SU-DHL-6 (cell line): ENCODE data around the gene CFAP210.

Source experiments
- H2AFZ ChIP-seq: fragments of 200-600 bp; sonication (generic); 2 replicates; pipeline ENCODE4 v1.6.1; 2014; ENCODE audit warnings: low read depth, mild to moderate bottlenecking, moderate library complexity, mixed read lengths, antibody characterized with exemption, low read length; ENCODE audit not compliant: severe bottlenecking
- H3F3A ChIP-seq: fragments of 200-600 bp; shearing (Covaris generic); 2 replicates; pipeline ENCODE4 v1.6.0; 2016; ENCODE audit warnings: antibody characterized with exemption, mild to moderate bottlenecking; ENCODE audit not compliant: insufficient read depth
- H3K27ac ChIP-seq: fragments of 200-600 bp; sonication (generic); 2 replicates; pipeline ENCODE4 v1.5.1; 2016; ENCODE audit warnings: low read depth, mild to moderate bottlenecking, low read length, moderate library complexity, mixed read lengths
- H3K27me3 ChIP-seq: fragments of 200-600 bp; sonication (generic), shearing (Covaris generic); 2 replicates; pipeline ENCODE4 v1.6.0; 2014; ENCODE audit warnings: mild to moderate bottlenecking, low read length
- H3K36me3 ChIP-seq: fragments of 200-600 bp; sonication (generic); 2 replicates; pipeline ENCODE4 v1.6.1; 2014; ENCODE audit warnings: mild to moderate bottlenecking, low read length, mixed read lengths
- H3K4me2 ChIP-seq: fragments of 300-600, 200-600 bp; shearing (Covaris generic), sonication (generic); 2 replicates; pipeline ENCODE4 v1.6.0; 2014; ENCODE audit warnings: low read length, low read depth, mild to moderate bottlenecking; ENCODE audit not compliant: poor library complexity, severe bottlenecking
- H3K4me3 ChIP-seq: fragments of 200-600 bp; sonication (generic); 2 replicates; pipeline ENCODE4 v1.5.1; 2014; ENCODE audit warnings: antibody characterized with exemption, low read length, mild to moderate bottlenecking, mixed read lengths; ENCODE audit not compliant: insufficient read depth, poor library complexity, severe bottlenecking
- H3K79me2 ChIP-seq: fragments of 200-600 bp; sonication (generic); 2 replicates; pipeline ENCODE4 v1.6.1; 2014; ENCODE audit warnings: mild to moderate bottlenecking, low read length, moderate library complexity; ENCODE audit not compliant: insufficient read depth
- H3K9ac ChIP-seq: fragments of 200-600 bp; sonication (generic); 2 replicates; pipeline ENCODE4 v1.7.0; 2014; ENCODE audit warnings: mild to moderate bottlenecking, low read length
- H3K9me2 ChIP-seq: fragments of 200-600 bp; sonication (generic); replicated peaks from 2 replicates; pipeline ENCODE4 v1.6.1; 2014; ENCODE audit warnings: low read length; ENCODE audit not compliant: insufficient read depth
- H3K9me3 ChIP-seq: fragments of 200-600 bp; sonication (generic); 2 replicates; pipeline ENCODE4 v1.6.1; 2014; ENCODE audit warnings: low read length, mixed read lengths; ENCODE audit not compliant: insufficient read depth
- H4K20me1 ChIP-seq: fragments of 200-600 bp; sonication (generic); 2 replicates; pipeline ENCODE4 v1.6.1; 2014; ENCODE audit warnings: low read depth, mild to moderate bottlenecking, antibody characterized with exemption, low read length, moderate library complexity, mixed read lengths
- CTCF ChIP-seq: fragments of 200-600 bp; sonication (generic); IDR thresholded peaks from one replicate; pipeline ENCODE4 v1.5.1; 2017; ENCODE audit warnings: antibody characterized with exemption, mild to moderate bottlenecking, low read length, moderate library complexity; ENCODE audit not compliant: insufficient read depth, poor library complexity, severe bottlenecking
- EZH2phosphoT487 ChIP-seq: fragments of 200-600 bp; sonication (generic), shearing (Covaris generic); conservative IDR thresholded peaks from 2 replicates; pipeline ENCODE4 v1.6.1; 2018; ENCODE audit warnings: mild to moderate bottlenecking, antibody characterized with exemption, low read length, moderate library complexity, mixed read lengths

CFAP210 gene

GRCh38 chr2:169738566-169739229, 44.5 kb upstream of the CFAP210 start:
- H3K36me3 ChIP-seq = peaks cover 7% of the 10 kb centered on the region; the same call in 1 of the 2 replicates
- no peaks in the 10 kb centered on the region for H3K27me3 ChIP-seq
- H3K27ac ChIP-seq = no peak overlapping the region
- TF ChIP-seq EZH2phosphoT487 = no peak
- no peak for TF ChIP-seq CTCF
- H3K9ac ChIP-seq = no peak overlapping the region
- peaks cover 38% of the 10 kb centered on the region for H3K79me2 ChIP-seq
- H2AFZ ChIP-seq = no peak overlapping the region
- H4K20me1 ChIP-seq = no peaks in the 10 kb centered on the region
- peaks cover 5% of the 10 kb centered on the region; the same call in 1 of the 2 replicates for H3F3A ChIP-seq
- H3K9me3 ChIP-seq = no peaks in the 10 kb centered on the region
- H3K9me2 ChIP-seq = no peaks in the 10 kb centered on the region
- H3K4me2 ChIP-seq = no peak overlapping the region
- H3K4me3 ChIP-seq = no peak overlapping the region

- no peak overlapping the region for H3K4me3 ChIP-seq
- peak overlapping the region; percentile 65 for H3K4me2 ChIP-seq
- peaks cover 38% of the 10 kb centered on the region for H3K79me2 ChIP-seq
These were observed 42.7 kb upstream of the CFAP210 start for GRCh38 chr2:169736902-169737301.

GRCh38 chr2:169735623-169736022, 41.4 kb upstream of the CFAP210 start:
- peak overlapping the region; percentile 65 for H3K4me2 ChIP-seq
- no peaks in the 10 kb centered on the region for H3K9me3 ChIP-seq
- H4K20me1 ChIP-seq = no peaks in the 10 kb centered on the region
- H3K9me2 ChIP-seq = no peaks in the 10 kb centered on the region
- H3K9ac ChIP-seq = no peak overlapping the region
- H3K36me3 ChIP-seq = no peaks in the 10 kb centered on the region
- H3F3A ChIP-seq = peaks cover 24% of the 10 kb centered on the region
- H3K4me3 ChIP-seq = no peak overlapping the region
- peaks cover 38% of the 10 kb centered on the region for H3K79me2 ChIP-seq
- H3K27me3 ChIP-seq = no peaks in the 10 kb centered on the region
- H3K27ac ChIP-seq = no peak overlapping the region
- no peak for TF ChIP-seq CTCF
- TF ChIP-seq EZH2phosphoT487 = no peak
- H2AFZ ChIP-seq = no peak overlapping the region

More at GRCh38 chr2:169736902-169737301, 42.7 kb upstream of the CFAP210 start:
- Histone ChIP-seq H3K9ac (no peak overlapping the region), H3K36me3 (peaks cover 4% of the 10 kb centered on the region; the same call in 1 of the 2 replicates), H3K9me3 (no peaks in the 10 kb centered on the region), H3F3A (peaks cover 16% of the 10 kb centered on the region), H2AFZ (no peak overlapping the region), H4K20me1 (no peaks in the 10 kb centered on the region), H3K27ac (no peak overlapping the region), H3K9me2 (no peaks in the 10 kb centered on the region), H3K27me3 (no peaks in the 10 kb centered on the region)
- no peak for TF ChIP-seq EZH2phosphoT487
- TF ChIP-seq CTCF = no peak
